ENCODE results near the gene DCAF7.

DCAF7 gene

GRCh38 chr17:63544467-63545301 lies 5.6 kb upstream of the DCAF7 start:
- DNase-seq (ENCODE audit: low read depth, low spot score) = no peak

DNA sequence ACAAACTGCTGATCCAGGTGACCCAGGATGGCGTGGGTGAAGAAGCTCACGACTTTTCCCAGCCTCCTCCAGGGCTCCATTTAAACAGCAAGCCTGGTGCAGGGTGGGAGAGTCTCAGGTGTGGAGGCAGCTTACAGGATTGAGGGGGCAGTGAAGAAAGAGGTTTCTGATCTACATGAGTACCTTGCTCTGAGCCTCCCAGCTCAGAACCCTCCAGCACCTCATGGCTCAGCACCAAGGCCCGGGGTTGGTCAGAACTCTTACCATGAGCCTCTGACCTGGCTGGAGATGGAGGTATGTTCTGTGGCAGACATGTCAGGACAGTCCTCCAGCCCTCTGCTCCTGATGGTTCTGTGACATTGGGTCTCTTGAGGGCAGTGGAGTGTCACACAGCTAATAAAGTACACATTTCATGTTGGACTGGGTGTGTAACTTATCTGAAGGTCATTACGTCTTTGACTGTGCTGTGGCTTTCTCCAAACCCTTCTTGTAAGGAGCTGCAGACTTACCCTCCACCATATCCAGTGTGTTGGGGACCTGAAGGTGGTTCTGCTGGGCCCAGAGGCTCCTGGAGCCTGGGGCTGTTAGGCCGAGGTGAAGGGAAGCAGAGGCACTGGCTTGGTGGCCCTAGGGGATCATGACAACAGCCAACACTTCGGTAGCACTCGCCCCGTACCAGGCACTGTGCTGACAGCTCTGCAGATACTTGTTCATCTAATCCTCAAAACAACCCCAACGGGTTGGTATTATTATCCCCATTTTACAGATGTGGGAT lies 3.8 kb upstream of the DCAF7 start:
- DNase-seq (ENCODE audit: low read depth, low spot score) = no peak

DNA sequence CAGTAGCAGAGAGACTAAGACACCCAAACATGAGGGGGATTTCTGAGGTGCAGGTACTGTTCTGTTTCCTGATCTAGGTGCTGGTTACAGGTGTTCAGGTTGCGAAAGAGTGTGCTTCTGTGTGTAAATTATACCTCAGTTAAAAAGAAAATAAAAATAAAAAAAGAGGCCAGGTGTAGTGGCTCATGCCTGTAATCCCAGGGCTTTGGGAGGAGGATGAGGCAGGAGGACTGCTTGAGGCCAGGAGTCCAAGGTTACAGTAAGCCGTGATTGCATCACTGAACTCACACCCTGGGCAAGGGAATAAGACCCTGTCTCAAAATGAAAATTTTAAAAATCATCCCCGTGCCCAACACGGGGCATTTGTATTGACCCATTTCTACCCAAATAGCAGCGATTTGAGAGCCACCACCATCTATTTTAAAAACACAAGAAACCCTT lies 3.2 kb upstream of the DCAF7 start:
- no peak for DNase-seq (ENCODE audit: low read depth, low spot score)

- DNase-seq (ENCODE audit: low read depth, low spot score) = no peak
These were observed 860 bp upstream of the DCAF7 start for GRCh38 chr17:63549289-63549945.

GRCh38 chr17:63550817-63551639 lies 751 bp downstream of the DCAF7 start:
- no peak for DNase-seq (ENCODE audit: low read depth, low spot score)

GRCh38 chr17:63552211-63552610 lies 1.9 kb downstream of the DCAF7 start:
- no peak for DNase-seq (ENCODE audit: low read depth, low spot score)

DNA sequence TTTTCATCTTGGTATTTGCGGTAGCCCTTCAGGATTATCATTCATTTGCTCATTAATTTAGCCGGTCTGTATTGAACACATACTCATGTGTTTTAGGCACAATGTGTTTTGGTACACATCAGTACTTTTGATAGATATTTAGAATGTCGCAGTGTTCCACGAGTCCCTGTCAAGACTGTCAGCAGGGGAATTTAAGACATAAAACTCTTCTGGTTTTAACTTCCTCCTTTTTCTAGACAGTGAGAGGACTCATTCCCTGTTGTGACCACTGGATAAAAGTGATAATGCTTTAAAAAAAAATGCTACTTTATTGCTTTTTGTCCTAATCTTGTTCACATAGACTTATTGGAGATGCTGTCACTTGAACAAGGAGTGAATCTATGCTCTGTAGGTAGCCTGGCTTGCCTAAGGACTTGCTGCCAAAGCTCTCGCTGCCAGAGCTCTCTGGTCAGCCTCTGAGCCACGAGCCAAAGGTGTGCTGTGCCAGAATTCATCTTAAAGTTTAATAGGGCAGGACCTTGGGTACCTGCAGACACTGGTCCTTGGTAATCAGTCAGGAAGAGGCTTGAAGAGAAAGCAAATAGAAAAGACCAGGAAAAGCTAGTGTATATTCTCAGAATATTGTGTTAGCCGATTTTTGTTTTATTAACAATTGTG lies 5.4 kb downstream of the DCAF7 start:
- DNase-seq (ENCODE audit: low read depth, low spot score) = no peak

- no peak for DNase-seq (ENCODE audit: low read depth, low spot score)
These were observed 7.1 kb downstream of the DCAF7 start for GRCh38 chr17:63557416-63557815.

DNA sequence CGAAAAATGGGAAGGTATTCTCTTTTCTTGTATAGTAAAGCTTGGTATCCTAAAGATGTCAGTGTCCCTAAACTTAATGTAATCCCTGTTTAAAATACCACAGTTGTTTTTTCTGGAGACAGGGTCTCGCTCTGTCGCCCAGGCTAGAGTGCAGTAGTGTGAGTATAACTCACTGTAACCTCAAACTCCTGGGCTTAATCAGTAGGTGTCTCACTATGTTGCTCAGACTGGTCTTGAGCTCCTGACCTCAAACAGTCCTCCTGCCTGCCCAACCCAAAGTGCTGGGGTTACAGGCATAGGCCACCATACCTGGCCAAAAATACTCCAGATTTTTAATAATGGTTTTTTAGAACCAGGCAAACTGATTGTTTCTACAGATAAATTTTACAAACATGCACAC lies 8.2 kb downstream of the DCAF7 start:
- DNase-seq (ENCODE audit: low read depth, low spot score) = no peak

DNA sequence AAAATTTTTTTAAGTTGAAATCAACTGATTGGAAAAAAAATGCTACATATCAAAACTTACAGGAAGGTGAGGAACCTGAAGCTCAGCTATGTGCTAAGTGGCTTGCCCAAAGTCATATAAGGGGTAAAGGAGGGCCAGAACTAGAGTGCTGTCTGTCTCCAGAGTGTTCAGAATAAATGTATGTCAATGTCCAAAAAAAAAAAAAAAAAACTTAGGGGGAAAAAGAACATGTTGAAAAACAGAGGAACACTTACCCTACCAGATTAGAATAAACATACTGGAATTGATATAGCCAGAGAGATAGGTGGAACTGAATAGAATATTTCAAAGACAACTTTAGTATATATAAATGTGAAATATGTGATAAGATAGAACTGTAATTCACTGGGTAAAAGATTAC lies 11.5 kb downstream of the DCAF7 start:
- DNase-seq (ENCODE audit: low read depth, low spot score) = no peak

DNA sequence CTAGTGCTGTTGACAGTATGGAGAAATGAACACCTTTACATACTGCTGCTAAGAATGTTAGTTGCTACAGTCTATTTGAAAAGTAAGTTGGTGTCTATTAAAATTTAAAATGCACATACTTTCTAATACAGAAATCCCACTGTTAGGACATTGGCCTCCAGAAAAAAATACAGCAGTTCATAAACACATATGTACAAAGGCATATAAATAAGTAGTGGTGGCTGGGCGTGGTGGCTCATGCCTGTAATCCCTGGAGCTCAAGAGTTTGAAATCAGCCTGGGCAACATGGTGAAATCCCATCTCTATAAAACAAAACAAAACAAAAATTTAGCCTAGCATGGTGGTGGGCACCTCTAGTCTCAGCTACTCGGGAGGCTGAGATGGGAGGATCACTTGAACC lies 13.1 kb downstream of the DCAF7 start:
- no peak for DNase-seq (ENCODE audit: low read depth, low spot score)

DNA sequence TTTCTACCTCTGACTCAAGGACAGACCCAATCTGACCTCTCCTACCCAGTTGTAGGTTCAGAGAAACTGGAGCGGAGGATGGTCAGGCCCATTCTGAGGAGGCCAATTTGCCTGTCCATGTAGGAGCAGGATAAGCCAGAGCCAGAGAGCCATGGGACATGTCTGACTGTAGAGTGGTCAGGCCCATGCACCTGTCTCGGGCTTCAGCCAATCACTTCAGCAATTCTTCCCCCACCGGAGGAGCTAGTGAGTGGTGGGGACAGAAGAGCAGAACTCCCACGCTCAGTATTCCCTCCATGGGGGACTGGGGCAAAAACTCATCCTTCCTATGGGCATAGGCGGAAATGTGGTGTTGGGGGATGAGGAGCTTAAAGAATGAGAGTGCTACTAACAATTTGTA lies 14.3 kb downstream of the DCAF7 start:
- no peak for DNase-seq (ENCODE audit: low read depth, low spot score)

GRCh38 chr17:63567229-63567628 lies 17.0 kb downstream of the DCAF7 start:
- no peak for DNase-seq (ENCODE audit: low read depth, low spot score)

DNA sequence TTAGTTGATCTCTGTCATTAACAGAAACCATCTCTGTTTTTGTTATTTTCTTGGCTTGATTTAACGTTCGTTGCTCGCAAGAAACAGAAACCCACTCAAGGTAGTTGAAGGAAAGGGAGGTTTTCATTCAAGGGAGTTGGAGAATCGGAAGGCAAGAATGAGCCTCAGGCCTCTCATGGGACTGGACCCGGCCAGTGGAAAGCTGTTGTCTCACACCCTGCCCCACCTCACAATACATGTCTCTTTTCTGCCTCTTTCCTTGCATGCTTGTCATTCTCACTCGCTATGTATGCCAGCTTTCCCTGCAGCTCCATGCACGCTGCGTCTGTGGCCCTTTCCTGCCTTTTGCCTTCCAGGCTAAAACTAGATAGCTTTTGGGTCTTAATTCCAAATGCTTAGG lies 18.3 kb downstream of the DCAF7 start:
- DNase-seq (ENCODE audit: low read depth, low spot score) = no peak

GRCh38 chr17:63571632-63572310 lies 21.5 kb downstream of the DCAF7 start:
- no peak for DNase-seq (ENCODE audit: low read depth, low spot score)

- no peak for DNase-seq (ENCODE audit: low read depth, low spot score)
These were observed 23.4 kb downstream of the DCAF7 start for GRCh38 chr17:63573634-63574033.

DNA sequence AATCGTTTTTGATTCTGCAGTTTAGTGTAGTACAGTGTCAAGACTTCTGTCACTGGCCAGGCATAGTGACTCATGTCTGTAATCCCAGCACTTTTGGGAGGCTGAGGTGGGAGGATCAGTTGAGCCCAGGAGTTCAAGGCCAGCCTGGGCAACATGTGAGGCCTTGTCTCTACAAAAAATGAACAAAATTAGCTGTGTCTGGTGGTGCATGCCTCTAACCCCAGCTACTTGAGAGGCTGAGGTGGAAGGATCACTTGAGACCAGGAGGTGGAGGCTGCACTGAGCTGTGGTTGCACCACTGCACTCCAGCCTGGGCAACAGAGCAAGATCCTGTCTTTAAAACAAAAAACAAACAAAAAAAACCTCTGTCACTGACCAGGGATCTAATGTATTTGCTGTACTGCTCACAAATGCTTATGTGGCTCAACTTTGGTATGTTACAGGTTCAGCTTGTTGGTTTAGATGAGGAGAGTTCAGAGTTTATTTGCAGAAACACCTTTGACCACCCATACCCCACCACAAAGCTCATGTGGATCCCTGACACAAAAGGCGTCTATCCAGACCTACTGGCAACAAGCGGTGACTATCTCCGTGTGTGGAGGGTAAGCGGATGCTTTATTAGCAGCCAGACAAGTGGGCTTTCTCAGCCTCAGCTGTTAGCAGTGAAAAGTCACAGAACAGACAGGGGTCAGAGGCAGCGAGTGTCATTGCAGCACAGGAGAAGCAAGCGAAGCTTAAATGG lies 27.9 kb downstream of the DCAF7 start:
- DNase-seq (ENCODE audit: low read depth, low spot score) = no peak

- no peak for DNase-seq (ENCODE audit: low read depth, low spot score)
These were observed 28.5 kb downstream of the DCAF7 start for GRCh38 chr17:63578769-63579111.

GRCh38 chr17:63579633-63580032 lies 29.4 kb downstream of the DCAF7 start:
- no peak for DNase-seq (ENCODE audit: low read depth, low spot score)

DNA sequence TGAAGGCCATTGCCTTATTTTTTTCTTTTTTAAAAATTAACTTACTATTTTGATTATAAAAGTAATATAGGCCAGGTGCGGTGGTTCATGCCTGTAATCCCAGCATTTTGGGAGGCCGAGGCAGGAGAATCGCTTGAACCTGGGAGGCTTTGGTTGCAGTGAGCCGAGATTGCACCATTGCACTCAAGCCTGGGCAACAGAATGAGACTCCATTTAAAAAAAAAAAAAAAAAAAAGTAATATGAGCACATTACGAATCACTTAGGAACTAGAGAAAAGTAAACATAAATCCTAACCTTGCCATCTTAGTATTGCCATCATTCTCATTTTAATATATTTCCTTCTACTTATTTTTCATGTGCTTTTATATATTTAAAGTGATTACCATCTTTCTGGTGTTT lies 37.5 kb downstream of the DCAF7 start:
- DNase-seq (ENCODE audit: low read depth, low spot score) = no peak

All from activated naive CD8-positive, alpha-beta T cell treated with anti-CD3 and anti-CD28 coated beads, Interleukin-2, amount 50 U/mL, for 16 hours (primary cell).